K562 (cell line): ENCODE measurements around the gene RHOBTB3. TPM values are rescaled to one million over a fixed set of nuclear protein-coding genes. Genes with fewer than 3 reads are reported as not detected.

Source experiments
- ATF1 ChIP-seq, 2 experiments: fragments of 450-650 bp in 1 of 2; IDR thresholded peaks; 2 replicates each; pipeline ENCODE4 v1.6.1; 2016; ENCODE audit warnings: missing compliant biosample characterization in 1 of 2, missing genetic modification characterization in 1 of 2
- CBFB ChIP-seq: sonication (generic); formaldehyde crosslinking; IDR thresholded peaks from 2 replicates; pipeline ENCODE4 v1.4.0; 2020; ENCODE audit warnings: mild to moderate bottlenecking, missing genetic modification reagents
- COPS2 ChIP-seq: fragments of 450-650 bp; conservative IDR thresholded peaks from 2 replicates; pipeline ENCODE4 v1.6.1; 2016; ENCODE audit warnings: mild to moderate bottlenecking, moderate library complexity
- ETS2 ChIP-seq: IDR thresholded peaks from 2 replicates; pipeline ENCODE4 v1.6.1; 2016; ENCODE audit warnings: borderline replicate concordance, missing genetic modification characterization, mild to moderate bottlenecking, moderate library complexity, missing compliant biosample characterization; ENCODE audit not compliant: poor library complexity, severe bottlenecking
- GATAD2A ChIP-seq: fragments of 450-650 bp; IDR thresholded peaks from 2 replicates; pipeline ENCODE4 v1.6.1; 2017
- GTF2F1 ChIP-seq: IDR thresholded peaks from 2 replicates; pipeline ENCODE4 v1.6.1; 2011; ENCODE audit warnings: low read depth, low read length, improper control_type of control experiment
- HNRNPL ChIP-seq: fragments of 200-400 bp; formaldehyde crosslinking; IDR thresholded peaks from 2 replicates; pipeline ENCODE4 v1.6.1; 2017; ENCODE audit warnings: low read depth, mild to moderate bottlenecking, low read length
- KAT7 ChIP-seq: sonication (generic); formaldehyde crosslinking; IDR thresholded peaks from 2 replicates; pipeline ENCODE4 v1.8.0; 2022; ENCODE audit warnings: missing genetic modification reagents, mild to moderate bottlenecking, borderline replicate concordance
- NEUROD1 ChIP-seq: fragments of 150-350 bp; IDR thresholded peaks from 2 replicates; pipeline ENCODE4 v1.6.1; 2014; ENCODE audit warnings: borderline replicate concordance, low read length, low read depth; ENCODE audit not compliant: partially characterized antibody
- POLR2G ChIP-seq: fragments of 200-400 bp; formaldehyde crosslinking; IDR thresholded peaks from 2 replicates; pipeline ENCODE4 v1.6.1; 2017; ENCODE audit warnings: low read depth, mild to moderate bottlenecking, antibody characterized with exemption, low read length, moderate library complexity
- SRSF1 ChIP-seq: fragments of 200-400 bp; formaldehyde crosslinking; IDR thresholded peaks from 2 replicates; pipeline ENCODE4 v1.6.1; 2017; ENCODE audit warnings: mild to moderate bottlenecking, low read depth, low read length, moderate library complexity
- ZNF717 ChIP-seq: fragments of 250-450 bp; sonication (Bioruptor Pico); IDR thresholded peaks from 2 replicates; pipeline ENCODE4 v1.5.0; 2021
- polyA plus RNA-seq, 8 experiments: library from polyadenylated mRNA; depleted of rRNA in 4 of 8; stranded (reverse) in 5 of 8; unstranded in 3 of 8; fragments of >200 nt; fragmentation: Nextera tagmentation in 2 of 8; fragmentation: Illumina TruSeq in 1 of 8; extraction: Ambion mirVana in 2 of 8; extraction: Trizol in 1 of 8; gene quantifications; 2 replicates each; pipeline versions ENCODE4 v1.2.1 to v1.2.3, GENCODE V29; 2011 to 2014; ENCODE audit warnings: inconsistent platforms in 1 of 8, missing spikeins in 1 of 8
- total RNA-seq, 7 experiments: library from RNA; depleted of rRNA in 6 of 7; stranded (reverse); fragments of >200 nt in 6 of 7; fragmentation: Illumina TruSeq in 2 of 7; extraction: Trizol in 2 of 7; gene quantifications; 2 replicates each; pipeline versions ENCODE4 v1.2.1 to v1.2.3, GENCODE V29; 2011 to 2021; ENCODE audit warnings: low replicate concordance in 1 of 7
- TF ChIP-seq, protein P1 (sequence below): sonication (generic); formaldehyde crosslinking; IDR thresholded peaks from 2 replicates; pipeline ENCODE4 v1.8.1; 2023; ENCODE audit warnings: mild to moderate bottlenecking, missing genetic modification reagents, moderate library complexity
- TF ChIP-seq, protein P2 (sequence below): fragments of 200-600 bp; sonication (generic); IDR thresholded peaks from one replicate; pipeline ENCODE4 v1.6.1; 2012; ENCODE audit warnings: mild to moderate bottlenecking, low read depth, low read length, inconsistent platforms
- TF ChIP-seq, protein P3 (sequence below): sonication (generic); formaldehyde crosslinking; IDR thresholded peaks from 2 replicates; pipeline ENCODE4 v1.8.0; 2022; ENCODE audit warnings: mild to moderate bottlenecking, missing genetic modification reagents

RHOBTB3 gene
- total and polyA plus RNA-seq, 9 of the 15 experiments (the other 6 are each of a cell fraction or from before 2014, with no cell fraction given), result 39.7 to 143 (median 115) TPM

DNA sequence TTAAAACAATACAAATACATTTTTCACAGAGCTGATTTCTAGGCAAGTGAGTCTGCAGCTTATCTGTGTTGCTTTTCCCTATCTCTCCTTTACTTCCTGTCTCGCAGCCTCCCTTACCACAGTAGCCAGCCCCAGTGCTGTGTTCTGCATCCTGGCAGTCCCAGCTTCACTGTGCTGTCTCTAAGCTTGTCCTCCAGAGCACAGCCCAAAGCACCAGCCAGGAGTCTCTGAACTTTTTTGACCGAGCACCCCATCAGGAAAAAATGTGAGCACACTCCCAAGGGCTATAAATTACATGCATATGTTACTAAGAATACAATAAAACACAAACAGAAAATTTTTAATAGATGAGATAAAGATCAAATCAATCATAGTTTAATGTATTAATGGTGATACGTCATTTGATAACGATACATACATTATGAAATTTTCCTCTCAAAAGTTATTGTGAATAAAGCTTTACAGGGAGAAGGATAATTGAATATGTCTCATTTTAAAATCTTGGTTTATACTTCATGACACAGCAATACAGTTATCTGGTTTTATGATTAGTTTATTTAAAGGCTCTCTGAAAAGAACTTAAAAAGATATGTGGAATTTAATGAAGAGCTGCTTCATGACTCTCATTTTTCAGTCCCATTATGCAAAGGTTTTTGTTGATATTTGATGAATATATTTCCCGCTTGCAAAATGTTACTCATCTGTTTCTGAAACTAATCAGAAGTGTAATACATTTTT is 7.3 kb upstream of the RHOBTB3 start (continued):
- no peak for TF ChIP-seq ATF1 (CRISPR knock-in tag; IDR thresholded peaks at IDR 0.05)
- TF ChIP-seq ATF1 (tag; IDR thresholded peaks at IDR 0.05), result 0 out of 2 replicates have a peak, but pooled peaks have one; percentile 53
- TF ChIP-seq, protein P1, sequence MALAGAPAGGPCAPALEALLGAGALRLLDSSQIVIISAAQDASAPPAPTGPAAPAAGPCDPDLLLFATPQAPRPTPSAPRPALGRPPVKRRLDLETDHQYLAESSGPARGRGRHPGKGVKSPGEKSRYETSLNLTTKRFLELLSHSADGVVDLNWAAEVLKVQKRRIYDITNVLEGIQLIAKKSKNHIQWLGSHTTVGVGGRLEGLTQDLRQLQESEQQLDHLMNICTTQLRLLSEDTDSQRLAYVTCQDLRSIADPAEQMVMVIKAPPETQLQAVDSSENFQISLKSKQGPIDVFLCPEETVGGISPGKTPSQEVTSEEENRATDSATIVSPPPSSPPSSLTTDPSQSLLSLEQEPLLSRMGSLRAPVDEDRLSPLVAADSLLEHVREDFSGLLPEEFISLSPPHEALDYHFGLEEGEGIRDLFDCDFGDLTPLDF (CRISPR knock-in tag), result no peak
- no peak for TF ChIP-seq COPS2
- TF ChIP-seq GTF2F1, result no peak
- peak; percentile 42 for TF ChIP-seq NEUROD1
- TF ChIP-seq GATAD2A, result peak; percentile 73; the same call in 1 of the 2 replicates
- TF ChIP-seq, protein P2, sequence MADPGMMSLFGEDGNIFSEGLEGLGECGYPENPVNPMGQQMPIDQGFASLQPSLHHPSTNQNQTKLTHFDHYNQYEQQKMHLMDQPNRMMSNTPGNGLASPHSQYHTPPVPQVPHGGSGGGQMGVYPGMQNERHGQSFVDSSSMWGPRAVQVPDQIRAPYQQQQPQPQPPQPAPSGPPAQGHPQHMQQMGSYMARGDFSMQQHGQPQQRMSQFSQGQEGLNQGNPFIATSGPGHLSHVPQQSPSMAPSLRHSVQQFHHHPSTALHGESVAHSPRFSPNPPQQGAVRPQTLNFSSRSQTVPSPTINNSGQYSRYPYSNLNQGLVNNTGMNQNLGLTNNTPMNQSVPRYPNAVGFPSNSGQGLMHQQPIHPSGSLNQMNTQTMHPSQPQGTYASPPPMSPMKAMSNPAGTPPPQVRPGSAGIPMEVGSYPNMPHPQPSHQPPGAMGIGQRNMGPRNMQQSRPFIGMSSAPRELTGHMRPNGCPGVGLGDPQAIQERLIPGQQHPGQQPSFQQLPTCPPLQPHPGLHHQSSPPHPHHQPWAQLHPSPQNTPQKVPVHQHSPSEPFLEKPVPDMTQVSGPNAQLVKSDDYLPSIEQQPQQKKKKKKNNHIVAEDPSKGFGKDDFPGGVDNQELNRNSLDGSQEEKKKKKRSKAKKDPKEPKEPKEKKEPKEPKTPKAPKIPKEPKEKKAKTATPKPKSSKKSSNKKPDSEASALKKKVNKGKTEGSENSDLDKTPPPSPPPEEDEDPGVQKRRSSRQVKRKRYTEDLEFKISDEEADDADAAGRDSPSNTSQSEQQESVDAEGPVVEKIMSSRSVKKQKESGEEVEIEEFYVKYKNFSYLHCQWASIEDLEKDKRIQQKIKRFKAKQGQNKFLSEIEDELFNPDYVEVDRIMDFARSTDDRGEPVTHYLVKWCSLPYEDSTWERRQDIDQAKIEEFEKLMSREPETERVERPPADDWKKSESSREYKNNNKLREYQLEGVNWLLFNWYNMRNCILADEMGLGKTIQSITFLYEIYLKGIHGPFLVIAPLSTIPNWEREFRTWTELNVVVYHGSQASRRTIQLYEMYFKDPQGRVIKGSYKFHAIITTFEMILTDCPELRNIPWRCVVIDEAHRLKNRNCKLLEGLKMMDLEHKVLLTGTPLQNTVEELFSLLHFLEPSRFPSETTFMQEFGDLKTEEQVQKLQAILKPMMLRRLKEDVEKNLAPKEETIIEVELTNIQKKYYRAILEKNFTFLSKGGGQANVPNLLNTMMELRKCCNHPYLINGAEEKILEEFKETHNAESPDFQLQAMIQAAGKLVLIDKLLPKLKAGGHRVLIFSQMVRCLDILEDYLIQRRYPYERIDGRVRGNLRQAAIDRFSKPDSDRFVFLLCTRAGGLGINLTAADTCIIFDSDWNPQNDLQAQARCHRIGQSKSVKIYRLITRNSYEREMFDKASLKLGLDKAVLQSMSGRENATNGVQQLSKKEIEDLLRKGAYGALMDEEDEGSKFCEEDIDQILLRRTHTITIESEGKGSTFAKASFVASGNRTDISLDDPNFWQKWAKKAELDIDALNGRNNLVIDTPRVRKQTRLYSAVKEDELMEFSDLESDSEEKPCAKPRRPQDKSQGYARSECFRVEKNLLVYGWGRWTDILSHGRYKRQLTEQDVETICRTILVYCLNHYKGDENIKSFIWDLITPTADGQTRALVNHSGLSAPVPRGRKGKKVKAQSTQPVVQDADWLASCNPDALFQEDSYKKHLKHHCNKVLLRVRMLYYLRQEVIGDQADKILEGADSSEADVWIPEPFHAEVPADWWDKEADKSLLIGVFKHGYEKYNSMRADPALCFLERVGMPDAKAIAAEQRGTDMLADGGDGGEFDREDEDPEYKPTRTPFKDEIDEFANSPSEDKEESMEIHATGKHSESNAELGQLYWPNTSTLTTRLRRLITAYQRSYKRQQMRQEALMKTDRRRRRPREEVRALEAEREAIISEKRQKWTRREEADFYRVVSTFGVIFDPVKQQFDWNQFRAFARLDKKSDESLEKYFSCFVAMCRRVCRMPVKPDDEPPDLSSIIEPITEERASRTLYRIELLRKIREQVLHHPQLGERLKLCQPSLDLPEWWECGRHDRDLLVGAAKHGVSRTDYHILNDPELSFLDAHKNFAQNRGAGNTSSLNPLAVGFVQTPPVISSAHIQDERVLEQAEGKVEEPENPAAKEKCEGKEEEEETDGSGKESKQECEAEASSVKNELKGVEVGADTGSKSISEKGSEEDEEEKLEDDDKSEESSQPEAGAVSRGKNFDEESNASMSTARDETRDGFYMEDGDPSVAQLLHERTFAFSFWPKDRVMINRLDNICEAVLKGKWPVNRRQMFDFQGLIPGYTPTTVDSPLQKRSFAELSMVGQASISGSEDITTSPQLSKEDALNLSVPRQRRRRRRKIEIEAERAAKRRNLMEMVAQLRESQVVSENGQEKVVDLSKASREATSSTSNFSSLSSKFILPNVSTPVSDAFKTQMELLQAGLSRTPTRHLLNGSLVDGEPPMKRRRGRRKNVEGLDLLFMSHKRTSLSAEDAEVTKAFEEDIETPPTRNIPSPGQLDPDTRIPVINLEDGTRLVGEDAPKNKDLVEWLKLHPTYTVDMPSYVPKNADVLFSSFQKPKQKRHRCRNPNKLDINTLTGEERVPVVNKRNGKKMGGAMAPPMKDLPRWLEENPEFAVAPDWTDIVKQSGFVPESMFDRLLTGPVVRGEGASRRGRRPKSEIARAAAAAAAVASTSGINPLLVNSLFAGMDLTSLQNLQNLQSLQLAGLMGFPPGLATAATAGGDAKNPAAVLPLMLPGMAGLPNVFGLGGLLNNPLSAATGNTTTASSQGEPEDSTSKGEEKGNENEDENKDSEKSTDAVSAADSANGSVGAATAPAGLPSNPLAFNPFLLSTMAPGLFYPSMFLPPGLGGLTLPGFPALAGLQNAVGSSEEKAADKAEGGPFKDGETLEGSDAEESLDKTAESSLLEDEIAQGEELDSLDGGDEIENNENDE, result no peak
- no peak for TF ChIP-seq SRSF1
- no peak for TF ChIP-seq KAT7 (CRISPR knock-in tag)
- TF ChIP-seq, protein P3, sequence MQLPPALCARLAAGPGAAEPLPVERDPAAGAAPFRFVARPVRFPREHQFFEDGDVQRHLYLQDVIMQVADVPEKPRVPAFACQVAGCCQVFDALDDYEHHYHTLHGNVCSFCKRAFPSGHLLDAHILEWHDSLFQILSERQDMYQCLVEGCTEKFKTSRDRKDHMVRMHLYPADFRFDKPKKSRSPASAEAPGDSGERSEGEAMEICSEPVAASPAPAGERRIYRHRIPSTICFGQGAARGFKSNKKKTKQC, result no peak
- no peak for TF ChIP-seq ZNF717 (CRISPR knock-in tag)
- no peak for TF ChIP-seq POLR2G
- TF ChIP-seq CBFB (CRISPR knock-in tag), result no peak
- no peak for TF ChIP-seq HNRNPL
- TF ChIP-seq ETS2, result no peak
